Effector CD8-positive, alpha-beta T cell (primary cell): ENCODE data around the gene MTR.
"Not testable (repeated sequence)": the region's sequence is repeated elsewhere in the genome, so short reads cannot be mapped to it uniquely, and the experiment has no call there.

Experiments used
- DNase-seq: peaks from one replicate; lab custom pipeline; 2025; lab: John Stamatoyannopoulos, UW

The MTR gene

DNA sequence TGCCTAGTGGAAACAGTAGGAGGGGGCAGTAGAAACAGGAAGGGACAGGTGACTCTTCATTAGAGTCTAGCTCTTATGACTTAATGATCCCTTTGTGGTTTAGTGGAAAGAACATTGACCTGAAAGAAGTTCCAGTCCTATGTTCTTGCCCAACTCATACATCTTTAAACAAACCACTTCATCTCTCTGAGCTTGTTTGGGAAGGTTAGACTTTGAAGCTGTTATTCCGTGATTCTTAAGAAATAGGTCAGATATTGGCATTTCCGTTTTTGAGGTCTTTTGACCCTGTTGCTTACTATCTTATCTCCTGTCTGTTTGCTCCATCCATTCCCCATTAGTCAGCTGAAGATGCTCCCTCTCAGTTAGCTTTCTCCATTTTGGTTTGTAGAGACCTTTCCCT is 38.5 kb downstream of the MTR start:
- DNase-seq: no peak

DNA sequence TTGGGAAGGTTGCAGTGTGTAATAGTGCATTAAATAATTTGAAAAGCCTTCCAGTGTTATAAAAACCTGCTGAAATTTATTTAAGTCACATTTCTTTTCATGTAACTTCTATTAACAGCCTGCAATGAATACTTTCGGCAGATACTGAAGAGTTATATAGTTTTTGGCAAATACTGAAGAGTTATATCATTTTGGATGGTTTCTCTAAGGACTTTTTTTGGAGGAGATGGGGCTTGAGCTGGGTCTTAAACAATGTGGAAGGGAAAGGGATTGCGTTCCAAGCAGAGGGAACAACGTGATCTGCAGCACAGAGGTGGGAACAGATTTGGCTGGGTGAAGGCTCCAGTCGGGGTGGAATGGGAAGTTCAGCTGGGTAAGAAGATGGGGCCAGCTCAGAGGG is 39.8 kb downstream of the MTR start:
- no peak for DNase-seq

DNA sequence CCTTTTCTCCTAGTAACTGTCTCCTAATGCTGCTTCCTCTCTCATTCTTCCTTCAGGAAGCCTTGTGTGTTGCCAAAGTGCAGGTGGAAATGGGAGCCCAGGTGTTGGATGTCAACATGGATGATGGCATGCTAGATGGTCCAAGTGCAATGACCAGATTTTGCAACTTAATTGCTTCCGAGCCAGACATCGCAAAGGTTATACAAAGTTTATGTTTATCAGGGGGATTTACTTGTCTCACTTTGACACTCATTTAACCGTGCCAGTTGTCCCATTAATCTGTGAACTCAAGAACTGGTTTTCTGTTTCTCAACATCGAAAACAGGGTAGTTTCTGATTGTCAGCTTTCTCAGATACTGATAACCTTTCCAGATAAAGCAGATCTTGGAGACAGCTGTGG is 40.4 kb downstream of the MTR start:
- DNase-seq: no peak

DNA sequence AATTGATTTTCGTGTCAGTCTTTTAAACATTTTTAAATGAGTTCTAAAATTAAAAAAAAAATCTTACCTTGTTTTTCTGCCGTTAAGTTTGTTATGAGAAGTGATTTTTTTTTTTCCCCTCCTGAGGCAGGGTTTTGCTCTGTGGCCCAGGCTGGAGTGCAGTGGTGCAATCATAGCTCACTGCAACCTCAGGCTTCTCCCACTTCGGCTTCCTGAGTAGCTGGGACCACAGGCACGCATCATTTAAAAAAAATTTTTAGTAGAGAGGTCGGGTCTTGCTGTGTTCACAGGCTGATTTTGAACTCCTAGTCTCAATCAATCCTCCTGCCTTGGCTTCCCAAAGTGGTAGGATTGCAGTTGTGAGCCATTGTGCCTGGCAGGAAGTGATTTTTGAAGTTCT is 41.1 kb downstream of the MTR start:
- no peak for DNase-seq

DNA sequence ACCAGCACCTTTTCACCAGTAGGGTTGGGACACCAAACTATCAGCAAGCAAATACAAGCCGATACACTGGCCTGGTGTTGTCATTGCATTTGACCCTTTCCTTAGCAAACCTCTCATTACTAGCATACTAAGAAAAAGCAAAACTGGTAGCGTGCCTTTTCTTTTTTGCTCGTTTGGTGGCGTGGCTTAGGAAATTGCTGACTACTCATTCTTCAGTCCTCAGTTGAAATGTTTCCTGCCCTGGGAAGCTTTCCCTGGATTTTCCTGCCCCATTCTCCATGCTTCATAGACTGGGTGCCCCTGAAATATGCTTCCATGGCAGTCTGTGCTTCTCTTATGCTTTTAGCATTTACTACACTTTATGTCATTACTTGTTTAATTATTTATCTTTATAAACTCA is 42.0 kb downstream of the MTR start:
- no peak for DNase-seq

DNA sequence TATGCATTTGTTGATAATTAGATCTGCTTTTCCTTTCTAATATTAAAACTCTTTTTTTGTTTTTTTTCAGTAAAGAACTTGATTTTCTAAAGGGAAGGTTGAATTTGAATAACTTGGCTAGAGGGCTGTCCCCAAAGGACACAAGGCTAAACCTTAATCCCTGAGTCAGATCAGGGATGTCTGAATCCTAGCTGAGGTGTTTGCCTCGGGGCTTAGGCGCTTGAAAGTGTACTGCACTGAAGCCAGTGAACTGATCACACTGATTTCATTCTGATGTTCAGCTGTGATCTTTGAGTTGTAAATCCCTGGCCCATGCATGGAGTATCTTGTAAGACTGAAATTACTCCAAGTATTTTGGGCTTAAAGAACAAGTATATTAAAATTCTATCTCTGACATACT is 42.8 kb downstream of the MTR start:
- no peak for DNase-seq

DNA sequence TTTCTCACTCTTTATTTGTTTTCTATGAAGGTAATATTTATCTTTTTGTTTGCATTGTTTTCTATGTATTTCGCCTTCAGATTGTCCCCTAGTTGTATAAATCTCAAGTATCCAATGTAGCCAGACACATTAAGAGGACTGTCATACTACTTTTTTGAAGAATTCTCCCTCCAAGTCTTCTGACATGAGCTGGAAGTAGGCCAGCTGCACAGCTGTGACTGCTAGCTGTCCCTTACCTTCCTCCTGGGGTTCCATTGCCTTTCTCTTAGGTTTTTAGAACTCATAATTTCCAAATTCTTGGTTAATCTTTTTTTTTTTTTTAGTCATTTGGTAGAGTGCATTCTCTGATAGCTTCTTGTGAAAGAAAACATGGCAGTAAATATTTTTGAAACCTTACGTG is 46.2 kb downstream of the MTR start:
- DNase-seq: no peak

DNA sequence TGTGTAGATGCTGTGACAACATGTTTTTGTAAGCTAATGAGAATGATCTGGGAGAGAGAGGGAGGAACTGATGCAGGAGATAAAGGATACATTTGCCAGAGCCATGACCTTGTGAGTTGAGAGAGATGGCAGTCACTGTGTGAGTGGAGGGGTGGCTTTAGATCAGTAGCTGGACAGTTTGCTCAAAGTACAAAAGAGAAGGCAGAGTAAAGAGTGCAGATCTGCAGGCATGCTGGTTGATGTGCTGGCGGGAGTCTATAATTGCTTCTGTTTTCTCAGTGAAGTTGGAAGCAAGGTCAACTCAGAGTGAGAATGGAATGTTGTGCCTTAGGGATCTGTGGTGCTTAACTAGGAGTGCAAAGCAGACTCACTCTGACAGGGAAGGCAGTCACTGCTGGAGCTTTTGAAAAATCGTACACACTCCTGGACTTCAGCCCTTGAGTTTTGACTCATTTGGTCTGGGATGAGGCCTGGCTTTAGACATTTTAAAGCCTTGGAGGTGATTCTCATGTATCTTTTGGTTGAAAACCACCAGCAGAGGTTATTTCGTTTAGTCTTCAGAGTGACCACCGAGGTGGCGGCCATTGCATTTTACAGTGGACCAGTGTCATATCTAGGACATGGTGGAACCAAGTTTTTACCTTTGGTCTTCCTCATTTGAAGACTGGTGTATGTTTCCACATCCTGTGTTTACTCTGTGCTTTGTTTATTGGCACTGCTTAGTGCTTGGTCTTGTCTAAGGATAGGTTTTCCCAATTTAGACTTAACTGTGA is 49.6 kb downstream of the MTR start:
- no peak for DNase-seq

DNA sequence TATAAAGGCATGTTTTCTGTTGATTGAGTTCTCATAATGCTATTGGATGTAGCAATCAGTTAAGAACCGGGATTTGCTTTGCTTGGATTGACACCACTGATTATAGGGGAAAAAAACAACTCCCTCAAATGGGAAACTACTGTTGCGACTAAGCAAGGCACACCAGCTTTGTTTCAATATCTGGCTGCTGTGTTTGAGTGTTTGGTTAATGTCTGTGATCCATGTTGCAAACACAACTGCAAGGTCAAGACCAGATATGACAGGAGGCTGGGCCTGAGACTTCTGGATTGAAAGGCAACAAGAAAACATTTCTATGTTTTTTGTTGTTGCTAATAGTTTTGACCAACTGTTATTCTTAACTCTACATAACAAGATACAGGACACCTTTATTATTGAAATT is 50.7 kb downstream of the MTR start:
- DNase-seq: no peak

DNA sequence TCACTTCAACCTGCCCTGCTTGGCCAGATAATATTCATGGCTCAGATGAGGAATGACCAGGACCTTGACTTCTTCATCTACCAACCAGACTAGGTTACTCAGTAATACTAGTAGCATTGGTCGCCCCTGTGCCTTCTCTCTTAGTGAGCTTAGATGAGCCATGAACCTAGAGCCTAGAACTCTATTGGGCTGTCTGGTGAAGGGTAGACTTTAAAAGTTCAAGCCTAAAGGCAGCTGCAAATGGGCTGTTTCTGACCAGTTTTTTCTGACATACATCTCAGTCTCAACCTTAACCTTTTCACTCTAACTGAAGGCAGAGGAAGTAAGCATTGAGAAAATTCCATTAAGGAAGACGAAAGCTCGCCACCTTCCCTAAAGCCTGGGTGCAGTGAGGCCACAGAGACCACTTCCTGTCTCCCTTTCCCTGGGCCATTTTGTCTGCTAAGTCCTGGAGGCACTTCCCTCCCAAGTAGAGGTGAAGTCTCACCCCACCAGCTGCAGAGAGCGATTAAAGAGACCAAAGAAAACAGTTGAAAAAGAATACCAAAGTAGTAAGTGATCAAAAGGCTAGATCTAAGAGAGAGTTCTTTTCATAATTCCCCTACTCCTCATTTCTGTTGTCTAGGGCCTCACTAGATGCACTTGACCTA is 53.3 kb downstream of the MTR start:
- DNase-seq: no peak

DNA sequence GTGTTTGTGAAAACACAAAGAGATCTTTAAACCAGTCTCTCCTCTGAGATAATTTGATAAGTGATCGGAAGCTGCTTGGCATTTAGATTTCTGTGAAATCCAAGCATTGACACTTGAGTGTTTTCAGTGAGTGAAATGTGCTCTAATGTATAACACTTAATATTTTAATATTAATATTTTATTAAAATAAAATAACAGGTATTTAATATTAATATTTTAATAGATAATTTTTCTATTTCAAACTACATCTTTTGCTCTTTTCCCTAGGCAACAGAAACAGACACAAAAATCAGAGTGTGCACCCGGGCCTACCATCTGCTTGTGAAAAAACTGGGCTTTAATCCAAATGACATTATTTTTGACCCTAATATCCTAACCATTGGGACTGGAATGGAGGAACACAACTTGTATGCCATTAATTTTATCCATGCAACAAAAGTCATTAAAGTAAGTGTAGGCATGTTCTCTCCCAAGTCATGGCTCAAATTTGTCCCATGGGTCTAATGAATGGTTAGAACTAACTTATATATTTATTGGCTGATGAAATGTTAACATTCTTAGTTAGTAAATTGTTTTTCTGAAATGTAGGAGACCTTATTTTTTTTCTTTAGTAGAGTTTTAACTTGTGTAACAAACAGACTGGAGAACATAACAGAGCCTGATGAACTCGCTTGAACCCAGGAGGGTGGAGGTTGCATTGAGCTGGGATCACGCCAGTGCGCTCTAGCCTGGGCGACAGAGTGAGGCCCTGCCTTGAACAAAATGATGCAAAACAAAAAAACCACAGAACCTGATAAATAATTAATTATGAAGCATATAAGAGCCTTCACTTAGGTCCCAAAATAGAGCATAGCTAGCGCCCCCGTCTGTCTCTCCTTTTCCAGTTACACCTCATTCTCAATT is 55.2 kb downstream of the MTR start:
- DNase-seq: no peak

DNA sequence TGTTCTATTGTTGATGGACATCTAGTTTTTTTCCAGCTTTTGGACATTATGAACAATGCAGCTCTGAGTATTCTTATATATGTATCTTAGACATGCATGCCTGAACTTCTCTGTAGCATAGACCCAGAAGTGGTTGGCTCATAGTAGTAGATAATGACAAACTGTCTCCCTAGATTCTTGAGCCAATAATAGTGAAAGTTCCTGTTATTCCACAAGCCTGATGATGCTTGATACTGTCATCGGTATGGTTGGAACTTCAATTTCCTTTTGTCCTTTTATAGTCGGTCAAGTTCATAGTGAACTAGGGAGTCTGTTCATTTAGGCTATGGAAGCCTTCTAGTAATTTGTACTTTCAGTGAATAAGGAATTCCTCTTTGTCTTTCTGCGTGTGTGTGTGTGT is 56.8 kb downstream of the MTR start:
- no peak for DNase-seq

DNA sequence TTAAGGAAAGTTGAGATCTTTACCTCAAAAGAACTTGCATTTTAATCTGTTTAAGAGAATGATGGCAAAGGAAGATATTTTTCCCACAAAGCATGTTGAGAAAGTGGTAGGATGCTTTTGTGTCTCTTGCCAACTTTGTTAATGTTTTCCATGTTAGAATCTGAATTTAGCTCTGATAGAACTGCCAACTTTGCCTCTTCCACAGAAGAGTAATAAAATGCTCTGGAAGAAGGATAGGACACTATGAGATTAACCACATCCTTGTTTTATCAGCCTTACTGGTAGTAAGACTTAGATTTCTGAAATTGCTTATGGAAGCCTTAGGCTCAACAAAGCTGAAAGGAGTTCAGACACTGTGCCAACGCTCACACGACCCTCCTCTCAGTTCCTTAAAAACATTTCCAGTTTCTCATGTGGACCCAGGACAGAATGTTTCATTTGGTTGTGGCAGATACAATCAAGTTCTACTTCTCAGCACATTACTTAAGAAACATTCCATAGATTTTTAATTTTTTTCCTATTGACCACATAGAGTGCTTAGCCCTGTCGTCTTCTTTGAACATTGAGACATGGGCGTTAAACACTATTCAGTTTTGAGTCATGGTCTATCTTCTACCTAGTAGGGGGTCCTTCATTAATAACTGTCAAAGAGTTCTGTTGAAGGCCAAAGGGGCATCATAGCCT is 59.0 kb downstream of the MTR start:
- DNase-seq: no peak

DNA sequence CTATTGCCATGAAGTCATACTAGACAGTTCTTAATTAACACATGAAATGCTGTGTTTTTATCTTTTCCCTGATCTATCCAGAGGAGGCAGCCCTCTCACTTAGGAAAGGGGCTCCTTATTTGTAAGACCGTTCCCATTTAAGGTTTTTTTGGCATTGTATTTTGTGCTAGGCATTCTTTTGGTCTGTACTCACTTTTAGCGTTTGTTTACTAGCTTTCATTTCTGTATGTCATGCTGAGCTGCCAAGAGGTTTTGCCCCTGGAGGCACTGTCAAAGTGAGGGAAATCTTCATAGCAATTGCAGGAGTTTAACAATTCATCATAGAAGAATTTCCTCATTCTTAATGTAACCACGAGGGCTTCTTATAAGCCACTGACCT is 59.5 kb downstream of the MTR start:
- DNase-seq: no peak

DNA sequence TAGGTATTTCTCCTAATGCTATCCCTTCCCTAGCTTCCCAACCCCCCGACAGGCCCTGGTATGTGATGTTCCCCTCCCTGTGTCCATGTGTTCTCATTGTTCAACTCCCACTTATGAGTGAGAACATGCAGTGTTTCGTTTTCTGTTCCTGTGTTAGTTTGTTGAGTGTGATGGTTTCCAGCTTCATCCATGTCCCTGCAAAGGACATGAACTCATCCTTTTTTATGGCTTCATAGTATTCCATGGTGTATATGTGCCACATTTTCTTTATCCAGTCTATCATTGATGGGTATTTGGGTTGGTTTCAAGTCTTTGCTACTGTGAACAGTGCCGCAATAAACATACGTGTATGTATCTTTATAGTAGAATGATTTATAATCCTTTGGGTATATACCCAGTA is 61.6 kb downstream of the MTR start:
- DNase-seq: not testable (repeated sequence)

DNA sequence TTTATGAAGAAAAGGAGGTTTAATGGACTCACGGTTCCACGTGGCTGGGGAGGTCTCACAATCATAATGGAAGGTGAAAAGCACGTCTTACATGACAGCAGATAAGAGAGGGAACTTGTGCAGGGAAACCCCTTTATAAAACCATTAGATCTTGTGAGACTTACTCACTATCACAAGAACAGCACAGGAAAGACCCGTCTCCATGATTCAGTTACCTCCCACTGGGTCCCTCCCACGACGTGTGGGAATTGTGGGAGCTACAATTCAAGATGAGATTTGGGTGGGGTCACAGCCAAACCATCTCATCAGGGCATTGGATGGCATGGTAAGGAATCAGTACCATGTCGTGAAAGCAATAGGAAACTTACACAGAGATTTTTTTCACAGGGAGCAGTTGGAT is 63.1 kb downstream of the MTR start:
- no peak for DNase-seq

DNA sequence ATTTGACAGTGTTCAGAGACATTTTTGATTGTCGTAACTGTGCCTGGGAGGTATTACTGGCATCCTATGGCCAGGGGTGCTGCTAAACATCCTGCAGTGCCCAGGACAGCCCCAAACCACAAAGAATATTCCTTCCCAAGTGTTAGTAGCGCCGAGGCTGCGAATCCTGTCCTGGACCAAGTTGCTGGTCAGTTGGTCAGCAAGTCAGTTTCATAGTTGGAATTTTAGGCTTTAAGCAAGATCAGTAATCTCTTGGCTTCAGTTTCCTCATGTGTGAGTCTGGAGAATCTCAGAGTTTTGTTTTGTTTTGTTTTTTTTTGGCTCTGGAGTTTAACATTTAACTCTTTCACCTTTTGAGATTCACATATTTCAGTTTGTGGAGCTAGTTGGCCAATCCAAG is 65.0 kb downstream of the MTR start:
- DNase-seq: no peak

DNA sequence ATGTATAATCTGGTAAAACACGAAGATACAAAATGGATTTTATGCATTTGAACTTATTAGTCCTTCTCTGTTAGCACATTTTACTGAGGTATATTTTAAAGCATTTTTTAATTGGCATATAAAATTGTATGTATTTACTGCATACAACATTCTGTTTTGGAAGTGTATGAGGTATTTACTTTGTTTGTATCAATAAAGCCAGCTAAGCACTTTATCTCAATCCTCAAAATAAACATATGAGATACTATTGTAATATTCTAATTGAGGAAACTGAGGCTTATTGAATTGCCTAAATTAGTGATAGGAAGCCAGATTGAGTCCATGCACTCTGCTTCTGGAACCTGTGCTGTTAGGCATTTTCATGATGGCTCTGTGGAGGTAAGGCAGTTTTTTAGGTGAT is 65.6 kb downstream of the MTR start:
- DNase-seq: no peak

DNA sequence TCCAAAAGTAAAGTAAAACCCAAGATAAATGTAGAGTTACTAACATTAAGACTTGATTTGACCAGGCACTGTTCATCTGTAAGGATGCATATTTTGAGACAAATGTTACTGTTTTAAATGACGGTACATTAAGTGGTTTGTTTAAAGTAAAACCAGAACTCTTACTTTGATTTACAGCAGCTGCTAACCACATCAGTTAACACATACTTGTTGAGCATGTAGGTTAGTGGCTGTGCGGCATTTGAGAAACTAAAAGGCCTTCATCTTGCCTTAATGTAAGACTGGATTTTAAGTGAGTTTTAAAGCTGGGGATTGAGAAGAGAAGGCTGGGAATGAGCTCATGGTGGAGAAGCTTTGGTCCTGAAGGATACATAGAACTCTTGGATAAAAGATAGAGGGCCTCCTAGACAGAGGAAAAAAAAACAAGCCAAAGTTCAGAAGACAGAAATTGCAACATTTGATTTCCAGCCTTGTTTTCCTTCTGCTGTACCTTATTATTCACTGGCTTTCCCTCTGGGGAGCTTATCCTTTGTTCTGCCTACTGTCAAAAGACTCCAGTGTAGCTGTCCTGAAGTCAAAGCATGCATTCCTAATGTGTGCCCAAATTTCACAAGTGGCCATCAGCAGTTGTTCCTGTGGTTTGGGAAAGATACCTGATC is 66.6 kb downstream of the MTR start:
- DNase-seq: no peak

DNA sequence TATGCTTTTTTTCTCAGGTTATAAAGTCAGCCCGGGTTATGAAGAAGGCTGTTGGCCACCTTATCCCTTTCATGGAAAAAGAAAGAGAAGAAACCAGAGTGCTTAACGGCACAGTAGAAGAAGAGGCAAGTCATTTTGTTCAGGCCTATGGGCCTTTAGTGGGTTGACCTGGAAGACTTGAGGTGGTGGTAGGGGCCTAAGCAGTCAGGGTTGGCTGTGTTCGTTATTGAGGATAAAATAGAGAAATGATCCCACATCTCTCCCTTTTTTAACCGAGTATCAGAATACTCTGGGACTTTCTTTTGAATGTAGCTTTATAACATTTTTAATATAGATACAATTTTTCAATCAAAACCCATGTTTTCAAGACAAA is 67.1 kb downstream of the MTR start:
- DNase-seq: no peak

DNA sequence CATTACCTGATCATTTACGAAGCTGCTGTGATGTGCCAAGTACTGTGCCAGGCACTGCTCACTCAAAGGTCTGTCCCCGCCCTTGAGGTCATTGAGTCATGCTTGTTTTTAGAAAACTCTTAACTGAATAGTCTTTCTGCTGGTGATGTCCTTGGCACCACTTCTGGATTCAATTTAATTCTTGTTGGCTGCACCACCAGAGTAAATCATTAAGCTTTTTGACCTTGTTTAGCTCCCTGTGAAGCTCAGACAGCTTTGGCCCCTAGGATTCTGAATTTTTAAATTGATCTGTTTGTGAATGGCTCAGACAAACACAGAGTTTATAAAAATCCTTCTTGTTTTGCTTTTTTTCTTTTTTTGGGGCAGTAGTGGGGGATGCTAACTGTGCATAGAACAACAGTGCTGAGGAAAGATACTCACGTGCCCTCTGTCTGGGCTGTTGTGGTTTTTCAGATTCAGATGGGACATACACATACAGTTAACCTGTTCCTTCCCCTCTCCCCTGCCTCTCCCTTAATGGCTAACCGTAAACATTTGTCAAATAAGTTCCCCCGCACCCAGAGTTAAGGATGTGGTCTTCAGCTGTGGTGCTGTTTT is 67.6 kb downstream of the MTR start:
- no peak for DNase-seq
